GM10266 (cell line): Measurements from ENCODE around the gene NCAM1.

Experiments used
- DNase-seq: peaks from one replicate; pipeline ENCODE4 v3.0.0; 2012; ENCODE audit errors: extremely low spot score
- CTCF ChIP-seq: IDR thresholded peaks from 2 replicates; pipeline ENCODE4 v1.5.1; 2012; ENCODE audit warnings: mild to moderate bottlenecking, low read depth; ENCODE audit not compliant: control insufficient read depth, insufficient read depth; ENCODE audit errors: missing control alignments

The NCAM1 gene

GRCh38 chr11:113188371-113188834 is 227.2 kb downstream of the NCAM1 start:
- TF ChIP-seq CTCF, result no peak
- DNase-seq, result no peak

- DNase-seq, result no peak
Observed at GRCh38 chr11:113189909-113190667, 228.9 kb downstream of the NCAM1 start.

GRCh38 chr11:113192121-113192925 is 231.1 kb downstream of the NCAM1 start:
- DNase-seq, result no peak
- TF ChIP-seq CTCF, result no peak

More at GRCh38 chr11:113189909-113190667, 228.9 kb downstream of the NCAM1 start:
- no peak for TF ChIP-seq CTCF

- DNase-seq, result no peak
- no peak for TF ChIP-seq CTCF
Observed at GRCh38 chr11:113193016-113193415, 231.8 kb downstream of the NCAM1 start.

GRCh38 chr11:113193946-113194345 is 232.7 kb downstream of the NCAM1 start:
- no peak for DNase-seq
- no peak for TF ChIP-seq CTCF

GRCh38 chr11:113195728-113196127 is 234.5 kb downstream of the NCAM1 start:
- no peak for TF ChIP-seq CTCF
- no peak for DNase-seq

- TF ChIP-seq CTCF, result no peak
Observed at GRCh38 chr11:113197446-113197845, 236.2 kb downstream of the NCAM1 start.

More at GRCh38 chr11:113197446-113197845, 236.2 kb downstream of the NCAM1 start:
- no peak for DNase-seq
